Right lobe of liver (tissue), 6 donors: Measurements from ENCODE around the gene MYH14. TPM values are rescaled to one million over a fixed set of nuclear protein-coding genes. Genes with fewer than 3 reads are reported as not detected.

Experiments used
- ATAC-seq, 4 donors: fragments of 200-7000 bp; cut with Tn5 transposase; one replicate each; pipeline ENCODE4 v1.9.1; 2020; ENCODE audit warnings: mild to moderate bottlenecking in 4 of 4, moderate library complexity in 4 of 4
- DNase-seq, 3 donors: peaks; one replicate each; pipeline ENCODE4 v3.0.0-alpha.2; 2020
- H3K27ac ChIP-seq, 3 donors: fragments of 200-600 bp; one replicate each; pipeline ENCODE4 v1.8.0; 2022
- H3K27me3 ChIP-seq, 2 donors: fragments of 200-600 bp; one replicate each; pipeline ENCODE4 v1.8.0; 2022
- H3K36me3 ChIP-seq, 4 donors: fragments of 200-600 bp; sonication (generic) in 1 of 4; one replicate each; pipeline versions ENCODE4 v1.5.1 to v1.8.0; 2017 to 2022; ENCODE audit warnings: control low read depth in 1 of 4
- H3K4me1 ChIP-seq, 4 donors: fragments of 200-600 bp; sonication (generic) in 1 of 4; one replicate each; pipeline versions ENCODE4 v1.5.1 to v1.8.0; 2017 to 2022; ENCODE audit warnings: control low read depth in 1 of 4
- H3K4me3 ChIP-seq, 3 donors: fragments of 200-600 bp; one replicate each; pipeline ENCODE4 v1.8.0; 2022
- H3K9me3 ChIP-seq, 4 donors: fragments of 200-600 bp; sonication (generic) in 1 of 4; one replicate each; pipeline versions ENCODE4 v1.5.1 to v1.8.0; 2017 to 2022; ENCODE audit warnings: control low read depth in 1 of 4
- POLR2A ChIP-seq: fragments of 450-650 bp; IDR thresholded peaks from one replicate; pipeline ENCODE4 v1.6.1; 2017; ENCODE audit warnings: antibody characterized with exemption, mild to moderate bottlenecking
- WGBS: methylation state at CpG from one replicate; pipeline ENCODE4 v1.1.6; 2018; ENCODE audit warnings: low coverage, low lambda C conversion rate; ENCODE audit not compliant: insufficient coverage; ENCODE audit errors: missing lambda C conversion rate; 5-methylcytosine and 5-hydroxymethylcytosine counted together
- intact Hi-C, 2 donors: fragments of 100-400 bp; cut with DNase I; formaldehyde crosslinking; loops; one replicate each; pipeline versions ENCODE4 v1.11.2 to v1.14.1; 2022
- long read RNA-seq: library from polyadenylated mRNA; unstranded; transcript quantifications from one replicate; pipeline ENCODE4 v2.0.0, GENCODE V29; 2019
- total RNA-seq, 6 experiments: library from RNA; depleted of rRNA in 2 of 6; stranded (reverse); fragments of >200 nt in 2 of 6; fragmentation: NEBNext Ultra II Directional in 3 of 6; extraction: Animal tissue kit (Norgen Biotek cat#: 25700) in 3 of 6; gene quantifications; one replicate each; pipeline versions ENCODE4 v1.1.0 to v1.2.4, GENCODE V29; 2016 to 2023
- TF ChIP-seq, protein P1 (sequence below), 4 donors: fragments of 200-600 bp in 3 of 4; fragments of 450-650 bp in 1 of 4; IDR thresholded peaks; one replicate each; pipeline versions ENCODE4 v1.5.1 to v1.8.0; 2016 to 2022; ENCODE audit warnings: antibody characterized with exemption in 4 of 4, mild to moderate bottlenecking in 2 of 4
- donor health status: DM: no; HTN: yes; CAD: no.
- donor health status: DM: no; HTN: no; CAD: no.
- donor health status: DM: no; HTN: no; CAD: no.
- donor health status: DM: no; HTN: yes; CAD: no.
- donor health status: DM: no; HTN: yes; CAD: no.

The MYH14 gene
- 10 to 100 TPM; 49.1 to 89.0 (median 65.8) TPM for total RNA-seq
- long read RNA-seq, partial matches to known transcripts = 1 of 3 reads
- long read RNA-seq, other reads (novel, unspliced or antisense) = 0 of 3 reads

GRCh38 chr19:50203281-50204080 lies at the start of gene MYH14:
MYH14 (plus strand) TSS chr19:50203622; CDS start chr19:50210366, 6,744 bp downstream.
- H3K27ac ChIP-seq = peak within 1 kb of the TSS; percentile 76 to 85 (median 80)
- TF ChIP-seq, protein P1, sequence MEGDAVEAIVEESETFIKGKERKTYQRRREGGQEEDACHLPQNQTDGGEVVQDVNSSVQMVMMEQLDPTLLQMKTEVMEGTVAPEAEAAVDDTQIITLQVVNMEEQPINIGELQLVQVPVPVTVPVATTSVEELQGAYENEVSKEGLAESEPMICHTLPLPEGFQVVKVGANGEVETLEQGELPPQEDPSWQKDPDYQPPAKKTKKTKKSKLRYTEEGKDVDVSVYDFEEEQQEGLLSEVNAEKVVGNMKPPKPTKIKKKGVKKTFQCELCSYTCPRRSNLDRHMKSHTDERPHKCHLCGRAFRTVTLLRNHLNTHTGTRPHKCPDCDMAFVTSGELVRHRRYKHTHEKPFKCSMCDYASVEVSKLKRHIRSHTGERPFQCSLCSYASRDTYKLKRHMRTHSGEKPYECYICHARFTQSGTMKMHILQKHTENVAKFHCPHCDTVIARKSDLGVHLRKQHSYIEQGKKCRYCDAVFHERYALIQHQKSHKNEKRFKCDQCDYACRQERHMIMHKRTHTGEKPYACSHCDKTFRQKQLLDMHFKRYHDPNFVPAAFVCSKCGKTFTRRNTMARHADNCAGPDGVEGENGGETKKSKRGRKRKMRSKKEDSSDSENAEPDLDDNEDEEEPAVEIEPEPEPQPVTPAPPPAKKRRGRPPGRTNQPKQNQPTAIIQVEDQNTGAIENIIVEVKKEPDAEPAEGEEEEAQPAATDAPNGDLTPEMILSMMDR (IDR thresholded peaks at IDR 0.05) = peak in 2 of 4 donors; percentile 13 to 27
- peak; percentile 83 for TF ChIP-seq POLR2A
- WGBS = 3% methylated on average over 31 of the region's 78 CpGs
- H3K9me3 ChIP-seq = no peaks in the 10 kb centered on the region
- H3K4me1 ChIP-seq = peaks cover 0 to 19% (median 7%) of the 10 kb centered on the region in 4 donors
- intact Hi-C loops = no loop called here
- DNase-seq = peak; percentile 93 to 96 (median 95)
- H3K36me3 ChIP-seq = no peaks in the 10 kb centered on the region
- peak; percentile 83 to 90 (median 87) for ATAC-seq
- H3K27me3 ChIP-seq = no peaks in the 10 kb centered on the region
- H3K4me3 ChIP-seq = peak within 1 kb of the TSS; percentile 61 to 76 (median 67)

- H3K27me3 ChIP-seq = no peaks in the 10 kb centered on the region
- H3K36me3 ChIP-seq = no peaks in the 10 kb centered on the region
- no peaks in the 10 kb centered on the region for H3K9me3 ChIP-seq
- TF ChIP-seq, protein P1 (IDR thresholded peaks at IDR 0.05) = no peak
- no peak for TF ChIP-seq POLR2A
- H3K4me3 ChIP-seq = no peak overlapping the region
- peak in 1 of 4 donors; percentile 23 for ATAC-seq
- no peak for DNase-seq
- H3K27ac ChIP-seq = no peak overlapping the region
- H3K4me1 ChIP-seq = no peaks in the 10 kb centered on the region
- intact Hi-C loops = no loop called here
- 39% methylated on average over 3 of the region's 16 CpGs for WGBS
These were observed 48.9 kb upstream of the MYH14 start for GRCh38 chr19:50154529-50154928.

- H3K36me3 ChIP-seq = no peaks in the 10 kb centered on the region
- 67% methylated on average over 8 of the region's 8 CpGs for WGBS
- DNase-seq (no peak), ATAC-seq (no peak)
- intact Hi-C loops = no loop called here
- no peak overlapping the region for H3K4me3 ChIP-seq
- no peaks in the 10 kb centered on the region for H3K27me3 ChIP-seq
- TF ChIP-seq, protein P1 (IDR thresholded peaks at IDR 0.05) = no peak
- TF ChIP-seq POLR2A = no peak
- H3K27ac ChIP-seq = no peak overlapping the region
- H3K4me1 ChIP-seq = no peaks in the 10 kb centered on the region
- no peaks in the 10 kb centered on the region for H3K9me3 ChIP-seq
These were observed 47.8 kb upstream of the MYH14 start for GRCh38 chr19:50155520-50156109.

- H3K4me1 ChIP-seq = no peaks in the 10 kb centered on the region
- H3K27me3 ChIP-seq = no peaks in the 10 kb centered on the region
- H3K36me3 ChIP-seq = no peaks in the 10 kb centered on the region
- no peak for DNase-seq
- H3K4me3 ChIP-seq = no peak overlapping the region
- H3K27ac ChIP-seq = no peak overlapping the region
- H3K9me3 ChIP-seq = no peaks in the 10 kb centered on the region
- no peak for TF ChIP-seq POLR2A
- TF ChIP-seq, protein P1 (IDR thresholded peaks at IDR 0.05) = no peak
- ATAC-seq = no peak
- intact Hi-C loops = no loop called here
These were observed 44.8 kb upstream of the MYH14 start for GRCh38 chr19:50158577-50158976.
